Glutamatergic neuron (in vitro differentiated cells): ENCODE measurements around the gene CFDP1. TPM values are rescaled to one million over a fixed set of nuclear protein-coding genes. Genes with fewer than 3 reads are reported as not detected.
"Not testable (repeated sequence)": the region's sequence is repeated elsewhere in the genome, so short reads cannot be mapped to it uniquely, and the experiment has no call there.

Experiments used
- DNase-seq: peaks from one replicate; pipeline ENCODE4 v3.0.0; 2022
- H3K27ac Mint-ChIP-seq: one replicate; pipeline ENCODE4 v1.8.0; 2020; ENCODE audit warnings: mild to moderate bottlenecking, mixed read lengths, inconsistent platforms; ENCODE audit not compliant: unreplicated experiment
- H3K27me3 Mint-ChIP-seq: one replicate; pipeline ENCODE4 v1.8.0; 2020; ENCODE audit warnings: mild to moderate bottlenecking, moderate library complexity, mixed read lengths, inconsistent platforms; ENCODE audit not compliant: unreplicated experiment
- H3K36me3 Mint-ChIP-seq: one replicate; pipeline ENCODE4 v1.8.0; 2020; ENCODE audit warnings: mild to moderate bottlenecking, mixed read lengths, inconsistent platforms; ENCODE audit not compliant: unreplicated experiment
- H3K4me1 Mint-ChIP-seq: one replicate; pipeline ENCODE4 v1.8.0; 2020; ENCODE audit warnings: mild to moderate bottlenecking, low read depth, mixed read lengths, inconsistent platforms; ENCODE audit not compliant: unreplicated experiment
- H3K4me3 Mint-ChIP-seq: one replicate; pipeline ENCODE4 v1.8.0; 2020; ENCODE audit warnings: mild to moderate bottlenecking, mixed read lengths, inconsistent platforms; ENCODE audit not compliant: unreplicated experiment
- H3K9me3 Mint-ChIP-seq: one replicate; pipeline ENCODE4 v1.8.0; 2020; ENCODE audit warnings: mild to moderate bottlenecking, moderate library complexity, mixed read lengths, inconsistent platforms; ENCODE audit not compliant: unreplicated experiment
- total RNA-seq: library from RNA; stranded (reverse); fragmentation: NEBNext Ultra II Directional; extraction: Animal tissue kit (Norgen Biotek cat#: 25700); gene quantifications from one replicate; pipeline ENCODE4 v1.2.1, GENCODE V29; 2021; ENCODE audit not compliant: unreplicated experiment
- TF ChIP-seq, protein P1 (sequence below): fragments of 200-600 bp; sonication (generic); IDR thresholded peaks from one replicate; pipeline ENCODE4 v1.5.0; 2021; ENCODE audit not compliant: partially characterized antibody, unreplicated experiment

Gene CFDP1
- total RNA-seq, 1 donor from 2014 or later = 60.1 TPM

DNA sequence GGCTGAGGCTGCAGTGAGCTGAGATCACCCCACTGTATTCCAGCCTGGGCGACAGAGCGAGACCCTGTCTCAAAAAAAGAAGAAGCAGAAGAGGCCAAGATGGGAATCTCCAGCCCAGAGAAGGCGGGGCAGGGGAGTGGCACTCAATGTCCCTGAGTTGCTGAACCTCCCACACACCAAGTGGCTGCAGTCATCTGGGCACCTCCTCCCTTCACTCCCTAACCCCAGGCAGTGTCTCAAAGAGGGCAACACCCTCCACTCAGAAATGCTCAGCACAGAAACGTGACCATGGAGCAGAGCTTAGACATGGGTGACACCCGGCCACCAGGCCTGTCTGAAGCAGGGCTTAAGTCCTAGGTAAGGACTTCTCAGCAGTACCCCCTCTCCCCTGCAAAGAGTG, 145.6 kb downstream of the CFDP1 start:
- H3K9me3 Mint-ChIP-seq = peaks cover 12% of the 10 kb centered on the region
- H3K4me3 Mint-ChIP-seq = peak overlapping the region; percentile 38
- peaks cover 9% of the 10 kb centered on the region for H3K27me3 Mint-ChIP-seq
- DNase-seq = no peak
- peak overlapping the region; percentile 70 for H3K27ac Mint-ChIP-seq
- peaks cover 27% of the 10 kb centered on the region for H3K4me1 Mint-ChIP-seq
- TF ChIP-seq, protein P1, sequence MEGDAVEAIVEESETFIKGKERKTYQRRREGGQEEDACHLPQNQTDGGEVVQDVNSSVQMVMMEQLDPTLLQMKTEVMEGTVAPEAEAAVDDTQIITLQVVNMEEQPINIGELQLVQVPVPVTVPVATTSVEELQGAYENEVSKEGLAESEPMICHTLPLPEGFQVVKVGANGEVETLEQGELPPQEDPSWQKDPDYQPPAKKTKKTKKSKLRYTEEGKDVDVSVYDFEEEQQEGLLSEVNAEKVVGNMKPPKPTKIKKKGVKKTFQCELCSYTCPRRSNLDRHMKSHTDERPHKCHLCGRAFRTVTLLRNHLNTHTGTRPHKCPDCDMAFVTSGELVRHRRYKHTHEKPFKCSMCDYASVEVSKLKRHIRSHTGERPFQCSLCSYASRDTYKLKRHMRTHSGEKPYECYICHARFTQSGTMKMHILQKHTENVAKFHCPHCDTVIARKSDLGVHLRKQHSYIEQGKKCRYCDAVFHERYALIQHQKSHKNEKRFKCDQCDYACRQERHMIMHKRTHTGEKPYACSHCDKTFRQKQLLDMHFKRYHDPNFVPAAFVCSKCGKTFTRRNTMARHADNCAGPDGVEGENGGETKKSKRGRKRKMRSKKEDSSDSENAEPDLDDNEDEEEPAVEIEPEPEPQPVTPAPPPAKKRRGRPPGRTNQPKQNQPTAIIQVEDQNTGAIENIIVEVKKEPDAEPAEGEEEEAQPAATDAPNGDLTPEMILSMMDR = no peak
- no peaks in the 10 kb centered on the region for H3K36me3 Mint-ChIP-seq

DNA sequence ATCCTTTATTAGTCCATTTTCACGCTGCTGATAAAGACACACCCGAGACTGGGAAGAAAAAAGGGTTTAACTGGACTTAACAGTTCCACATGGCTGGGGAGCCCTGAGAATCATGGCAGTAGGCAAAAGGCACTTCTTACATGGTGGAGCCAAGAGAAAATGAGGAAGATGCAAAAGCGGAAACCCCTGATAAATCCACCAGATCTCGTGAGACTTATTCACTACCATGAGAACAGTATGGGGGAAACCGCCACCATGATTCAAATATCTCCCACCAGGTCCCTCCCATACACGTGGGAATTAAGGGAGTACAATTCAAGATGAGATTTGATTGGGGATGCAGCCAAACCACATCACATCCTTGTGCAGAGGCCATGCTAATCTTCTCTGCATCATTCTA, 146.9 kb downstream of the CFDP1 start:
- peaks cover 16% of the 10 kb centered on the region for H3K27me3 Mint-ChIP-seq
- peaks cover 37% of the 10 kb centered on the region for H3K4me1 Mint-ChIP-seq
- DNase-seq = no peak
- TF ChIP-seq, protein P1 = no peak
- no peaks in the 10 kb centered on the region for H3K36me3 Mint-ChIP-seq
- H3K9me3 Mint-ChIP-seq = peaks cover 20% of the 10 kb centered on the region
- H3K4me3 Mint-ChIP-seq = no peak overlapping the region
- H3K27ac Mint-ChIP-seq = peak overlapping the region; percentile 65

DNA sequence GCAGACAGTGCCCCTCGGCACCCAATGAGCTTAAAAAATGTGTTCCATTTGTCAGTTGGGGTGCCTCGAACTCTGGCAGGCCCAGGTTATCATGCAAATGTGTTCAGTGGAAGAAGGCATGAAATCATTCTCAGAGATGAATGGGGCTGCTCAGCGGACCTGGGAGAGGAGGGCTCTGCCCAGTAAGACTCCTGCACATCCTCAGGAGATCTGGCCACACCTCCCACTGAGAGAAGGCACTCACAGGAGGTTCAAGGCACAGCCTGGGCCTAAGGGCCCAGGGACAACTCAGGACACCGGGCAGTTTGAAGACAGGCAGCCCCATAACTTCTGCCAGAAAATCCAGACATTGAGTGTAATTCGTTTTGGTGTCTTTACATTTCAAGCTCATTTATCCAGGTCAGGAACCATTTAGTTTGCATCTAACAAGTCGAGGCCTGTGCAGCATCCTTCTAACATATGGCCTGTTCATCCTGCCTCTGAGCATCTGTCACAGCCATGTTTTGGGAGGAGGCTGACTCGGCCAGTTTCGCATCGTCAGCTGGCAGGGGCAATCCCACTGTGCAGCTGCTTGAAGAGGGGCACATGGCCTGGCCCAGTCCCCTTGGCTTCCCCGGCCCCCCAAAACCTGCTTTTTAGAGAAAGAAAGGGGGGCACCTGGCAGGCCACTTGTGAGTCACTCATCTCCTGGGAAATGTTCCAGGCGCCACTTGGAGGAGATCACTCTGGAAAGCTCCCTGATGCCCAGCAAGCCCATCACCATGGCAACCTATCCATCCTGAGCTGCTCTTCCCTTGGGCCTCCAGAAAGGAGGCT, 150.6 kb downstream of the CFDP1 start:
- DNase-seq = peak; percentile 65
- TF ChIP-seq, protein P1 = no peak
- peak overlapping the region; percentile 99 for H3K27ac Mint-ChIP-seq

DNA sequence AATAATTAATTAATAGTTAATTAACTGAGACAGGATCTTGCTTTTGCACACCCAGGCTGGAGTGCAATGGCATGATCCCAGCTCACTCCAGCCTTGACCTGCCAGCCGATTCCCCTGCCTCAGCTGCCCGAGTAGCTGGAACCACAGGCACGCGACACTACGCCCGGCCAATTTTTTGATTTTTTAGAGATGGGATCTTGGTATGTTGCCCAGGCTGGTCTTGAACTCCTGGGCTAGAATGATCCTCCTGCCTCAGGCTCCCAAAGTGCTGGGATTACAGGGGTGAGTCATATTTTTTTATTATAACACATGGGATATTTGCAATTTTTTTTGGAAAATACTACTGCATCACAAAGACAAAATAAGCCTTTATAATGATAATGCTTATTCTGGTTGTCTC, 151.5 kb downstream of the CFDP1 start:
- Mint-ChIP-seq H3K9me3 (peaks cover 24% of the 10 kb centered on the region), H3K4me1 (peaks cover 41% of the 10 kb centered on the region), H3K4me3 (peak overlapping the region; percentile 53), H3K27me3 (peaks cover 25% of the 10 kb centered on the region), H3K36me3 (no peaks in the 10 kb centered on the region), H3K27ac (peak overlapping the region; percentile 99)
- no peak for DNase-seq
- TF ChIP-seq, protein P1 = no peak

More for the DNA sequence above, 150.6 kb downstream of the CFDP1 start:
- H3K27me3 Mint-ChIP-seq = peaks cover 25% of the 10 kb centered on the region
- peaks cover 24% of the 10 kb centered on the region for H3K9me3 Mint-ChIP-seq
- no peaks in the 10 kb centered on the region for H3K36me3 Mint-ChIP-seq
- peak overlapping the region; percentile 53 for H3K4me3 Mint-ChIP-seq
- H3K4me1 Mint-ChIP-seq = peaks cover 47% of the 10 kb centered on the region

DNA sequence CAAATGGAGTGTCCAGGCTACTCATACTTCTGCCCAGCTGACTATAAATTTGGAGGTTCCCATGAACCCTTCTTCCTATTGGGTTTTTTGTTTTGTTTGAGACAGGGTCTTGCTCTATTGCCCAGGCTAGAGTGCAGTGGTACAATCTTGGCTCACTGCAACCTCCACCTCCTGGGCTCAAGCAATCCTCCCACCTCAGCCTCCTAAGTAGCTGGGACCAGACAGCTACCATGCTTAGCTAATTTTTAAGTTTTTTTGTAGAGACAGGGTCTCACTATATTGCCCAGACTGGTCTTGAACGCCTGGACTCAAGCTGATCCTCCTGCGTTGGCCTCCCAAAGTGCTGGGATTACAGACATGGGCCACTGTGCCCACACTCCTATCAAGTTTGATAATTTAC, 152.3 kb downstream of the CFDP1 start:
- H3K9me3 Mint-ChIP-seq = peaks cover 24% of the 10 kb centered on the region
- H3K36me3 Mint-ChIP-seq, DNase-seq, H3K4me3 Mint-ChIP-seq: not testable (repeated sequence)
- H3K4me1 Mint-ChIP-seq = peaks cover 36% of the 10 kb centered on the region
- peak overlapping the region; percentile 99 for H3K27ac Mint-ChIP-seq
- H3K27me3 Mint-ChIP-seq = peaks cover 25% of the 10 kb centered on the region
